HCEC 1CT (cell line): ENCODE data around the gene XRCC4.
A peak's percentile ranks its signal among the peaks of the same experiment; 100 is the strongest.

Source experiments
- DNase-seq: peaks from one replicate; pipeline ENCODE4 v3.0.0-alpha.2; 2017

XRCC4 gene

GRCh38 chr5:83071286-83072051 lies 5.9 kb upstream of the XRCC4 start:
- no peak for DNase-seq

GRCh38 chr5:83072966-83073365 lies 4.4 kb upstream of the XRCC4 start:
- no peak for DNase-seq

- peak; percentile 37 for DNase-seq
Measured at GRCh38 chr5:83077662-83078261, 415 bp downstream of the XRCC4 start.

- DNase-seq: no peak
Measured at GRCh38 chr5:83082750-83083149, 5.4 kb downstream of the XRCC4 start.

- DNase-seq: no peak
Measured at GRCh38 chr5:83084336-83084735, 7.0 kb downstream of the XRCC4 start.

- DNase-seq: no peak
Measured at GRCh38 chr5:83085106-83085505, 7.8 kb downstream of the XRCC4 start.

- no peak for DNase-seq
Measured at GRCh38 chr5:83090169-83090568, 12.8 kb downstream of the XRCC4 start.

GRCh38 chr5:83092619-83093018 lies 15.3 kb downstream of the XRCC4 start:
- DNase-seq: no peak

GRCh38 chr5:83093692-83094091 lies 16.3 kb downstream of the XRCC4 start:
- DNase-seq: no peak

- DNase-seq: no peak
Measured at GRCh38 chr5:83095163-83095956, 18.0 kb downstream of the XRCC4 start.

GRCh38 chr5:83095957-83096539 lies 18.7 kb downstream of the XRCC4 start:
- peak; percentile 88 for DNase-seq

- DNase-seq: peak; percentile 73
Measured at GRCh38 chr5:83096660-83097339, 19.5 kb downstream of the XRCC4 start.

GRCh38 chr5:83097689-83098231 lies 20.4 kb downstream of the XRCC4 start:
- peak; percentile 66 for DNase-seq

GRCh38 chr5:83099001-83099400 lies 21.7 kb downstream of the XRCC4 start:
- DNase-seq: no peak

- no peak for DNase-seq
Measured at GRCh38 chr5:83099445-83099844, 22.1 kb downstream of the XRCC4 start.

- DNase-seq: no peak
Measured at GRCh38 chr5:83101514-83101913, 24.2 kb downstream of the XRCC4 start.

- DNase-seq: no peak
Measured at GRCh38 chr5:83102364-83102980, 25.1 kb downstream of the XRCC4 start.

GRCh38 chr5:83104021-83104420 lies 26.7 kb downstream of the XRCC4 start:
- no peak for DNase-seq

GRCh38 chr5:83107692-83108420 lies 30.5 kb downstream of the XRCC4 start:
- no peak for DNase-seq

- no peak for DNase-seq
Measured at GRCh38 chr5:83109380-83109779, 32.0 kb downstream of the XRCC4 start.

GRCh38 chr5:83115816-83116215 lies 38.5 kb downstream of the XRCC4 start:
- no peak for DNase-seq
